ENCODE results near the gene AZGP1.

Gene AZGP1

DNA sequence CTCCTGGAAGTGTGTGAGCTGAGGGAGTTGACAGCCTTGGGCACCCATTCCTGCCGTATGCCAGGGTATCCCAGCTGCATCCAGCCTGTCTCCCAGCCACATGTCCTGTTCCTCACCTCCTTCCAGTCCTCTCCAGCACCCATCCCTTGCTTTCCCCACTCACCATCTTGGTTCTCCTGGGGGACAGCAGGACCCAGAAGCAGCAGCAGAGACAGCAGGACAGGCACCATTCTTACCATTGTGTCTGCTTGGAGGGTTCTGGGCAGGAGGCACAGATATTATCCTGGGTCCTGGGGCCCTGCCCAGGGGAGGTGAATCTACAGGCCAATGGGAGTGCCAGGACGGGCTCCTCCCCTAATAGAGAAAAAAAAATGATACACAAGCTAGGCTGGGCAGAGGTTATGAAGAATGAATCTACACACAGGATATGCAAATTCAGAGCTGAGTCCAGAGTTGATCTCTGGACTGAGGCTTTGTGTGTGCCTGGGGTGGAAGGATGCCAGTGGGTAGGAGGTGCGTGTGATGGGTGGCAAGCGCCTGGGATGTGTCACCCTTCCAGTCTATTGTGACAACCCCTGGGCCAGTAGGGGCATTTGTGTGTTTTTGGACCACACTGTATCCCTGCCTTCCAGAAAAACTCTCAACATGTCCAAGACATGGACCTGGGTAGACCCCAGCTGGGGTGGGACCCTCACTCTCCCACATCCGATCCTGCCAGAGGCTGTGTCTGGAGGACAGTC lies at the start of gene AZGP1:
TSS of gene AZGP1 (minus strand) at position 250 of the 740 bp plus-strand sequence. CDS start at position 239, 11 bp downstream.
- peak; percentile 11; the same call in 2 of the 3 replicates for ATAC-seq

DNA sequence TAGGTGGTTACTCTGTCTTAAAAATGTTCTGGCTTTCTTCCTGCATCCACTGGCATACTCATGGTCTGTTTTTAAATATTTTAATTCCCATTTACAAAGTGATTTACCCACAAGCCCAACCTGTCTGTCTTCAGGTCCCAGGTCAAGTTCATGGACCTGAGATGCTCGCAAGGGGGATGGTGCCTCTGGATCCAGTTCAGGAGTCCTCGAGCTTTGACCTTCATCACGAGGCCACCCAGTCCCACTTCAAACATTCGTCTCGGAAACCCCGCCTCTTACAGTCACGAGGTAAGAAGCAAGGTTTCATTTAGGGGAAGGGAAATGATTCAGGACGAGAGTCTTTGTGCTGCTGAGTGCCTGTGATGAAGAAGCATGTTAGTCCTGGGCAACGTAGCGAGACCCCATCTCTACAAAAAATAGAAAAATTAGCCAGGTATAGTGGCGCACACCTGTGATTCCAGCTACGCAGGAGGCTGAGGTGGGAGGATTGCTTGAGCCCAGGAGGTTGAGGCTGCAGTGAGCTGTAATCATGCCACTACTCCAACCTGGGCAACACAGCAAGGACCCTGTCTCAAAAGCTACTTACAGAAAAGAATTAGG lies 48.3 kb upstream of the AZGP1 start:
- ATAC-seq: no peak
- no peak for TF ChIP-seq CREB5 (CRISPR knock-in tag; IDR thresholded peaks at IDR 0.05; ENCODE audit: low read depth)
- no peak for TF ChIP-seq PPARA (CRISPR knock-in tag; IDR thresholded peaks at IDR 0.05; ENCODE audit: borderline replicate concordance)
- TF ChIP-seq ZFP3 (CRISPR knock-in tag; IDR thresholded peaks at IDR 0.05): no peak
- no peak for TF ChIP-seq OSR1 (CRISPR knock-in tag; IDR thresholded peaks at IDR 0.05)
- no peak for TF ChIP-seq ISL1 (CRISPR knock-in tag; IDR thresholded peaks at IDR 0.05)
- no peak for TF ChIP-seq ZFP30 (CRISPR knock-in tag; IDR thresholded peaks at IDR 0.05)
- no peak for TF ChIP-seq PATZ1 (CRISPR knock-in tag; IDR thresholded peaks at IDR 0.05; ENCODE audit: borderline replicate concordance)
- no peak for TF ChIP-seq RARB (CRISPR knock-in tag; IDR thresholded peaks at IDR 0.05)

More for the DNA sequence above, at the start of gene AZGP1:
- TF ChIP-seq TCF4 (CRISPR knock-in tag; IDR thresholded peaks at IDR 0.05; ENCODE audit: borderline replicate concordance) (no peak), OSR1 (CRISPR knock-in tag; IDR thresholded peaks at IDR 0.05) (no peak), ARNTL (CRISPR knock-in tag; IDR thresholded peaks at IDR 0.05; ENCODE audit: borderline replicate concordance, low read depth) (no peak), CSDC2 (CRISPR knock-in tag; IDR thresholded peaks at IDR 0.05) (no peak), ESRRG (CRISPR knock-in tag; IDR thresholded peaks at IDR 0.05) (no peak), ZFP3 (CRISPR knock-in tag; IDR thresholded peaks at IDR 0.05) (no peak)

DNA sequence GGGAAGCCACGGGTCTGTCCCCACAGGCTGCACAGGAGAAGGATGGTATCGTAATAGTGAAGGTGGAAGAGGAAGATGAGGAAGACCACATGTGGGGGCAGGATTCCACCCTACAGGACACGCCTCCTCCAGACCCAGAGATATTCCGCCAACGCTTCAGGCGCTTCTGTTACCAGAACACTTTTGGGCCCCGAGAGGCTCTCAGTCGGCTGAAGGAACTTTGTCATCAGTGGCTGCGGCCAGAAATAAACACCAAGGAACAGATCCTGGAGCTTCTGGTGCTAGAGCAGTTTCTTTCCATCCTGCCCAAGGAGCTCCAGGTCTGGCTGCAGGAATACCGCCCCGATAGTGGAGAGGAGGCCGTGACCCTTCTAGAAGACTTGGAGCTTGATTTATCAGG lies 47.7 kb upstream of the AZGP1 start:
- ATAC-seq: no peak
- no peak for TF ChIP-seq ZNF565 (CRISPR knock-in tag; conservative IDR thresholded peaks at IDR 0.05; ENCODE audit: low read depth)
- no peak for TF ChIP-seq TCF4 (CRISPR knock-in tag; IDR thresholded peaks at IDR 0.05; ENCODE audit: borderline replicate concordance)
- no peak for TF ChIP-seq ESRRG (CRISPR knock-in tag; IDR thresholded peaks at IDR 0.05)
- no peak for TF ChIP-seq ARNTL (CRISPR knock-in tag; IDR thresholded peaks at IDR 0.05; ENCODE audit: borderline replicate concordance, low read depth)
- no peak for TF ChIP-seq CSRNP3 (CRISPR knock-in tag; IDR thresholded peaks at IDR 0.05)
- no peak for TF ChIP-seq RARB (CRISPR knock-in tag; IDR thresholded peaks at IDR 0.05)
- no peak for TF ChIP-seq SNAI2 (CRISPR knock-in tag; IDR thresholded peaks at IDR 0.05)
- TF ChIP-seq ZFP30 (CRISPR knock-in tag; IDR thresholded peaks at IDR 0.05): no peak
- no peak for TF ChIP-seq TOX (CRISPR knock-in tag; IDR thresholded peaks at IDR 0.05; ENCODE audit: borderline replicate concordance)
- TF ChIP-seq ISL1 (CRISPR knock-in tag; IDR thresholded peaks at IDR 0.05): no peak
- no peak for TF ChIP-seq CREB5 (CRISPR knock-in tag; IDR thresholded peaks at IDR 0.05; ENCODE audit: low read depth)
- TF ChIP-seq ZC3H10 (CRISPR knock-in tag; IDR thresholded peaks at IDR 0.05): no peak
- no peak for TF ChIP-seq POU6F1 (CRISPR knock-in tag; IDR thresholded peaks at IDR 0.05; ENCODE audit: borderline replicate concordance, low read depth)
- TF ChIP-seq ZNF8 (CRISPR knock-in tag; IDR thresholded peaks at IDR 0.05): no peak

- no peak for ATAC-seq
- TF ChIP-seq GLIS3 (CRISPR knock-in tag; IDR thresholded peaks at IDR 0.05) (no peak), ARNTL (CRISPR knock-in tag; IDR thresholded peaks at IDR 0.05; ENCODE audit: borderline replicate concordance, low read depth) (no peak), ISL1 (CRISPR knock-in tag; IDR thresholded peaks at IDR 0.05) (no peak), CSDC2 (CRISPR knock-in tag; IDR thresholded peaks at IDR 0.05) (no peak), ESRRG (CRISPR knock-in tag; IDR thresholded peaks at IDR 0.05) (no peak), OSR1 (CRISPR knock-in tag; IDR thresholded peaks at IDR 0.05) (no peak), CREB5 (CRISPR knock-in tag; IDR thresholded peaks at IDR 0.05; ENCODE audit: low read depth) (no peak), ZNF565 (CRISPR knock-in tag; conservative IDR thresholded peaks at IDR 0.05; ENCODE audit: low read depth) (no peak), BACH2 (CRISPR knock-in tag; IDR thresholded peaks at IDR 0.05; ENCODE audit: borderline replicate concordance) (no peak), ZFP30 (CRISPR knock-in tag; IDR thresholded peaks at IDR 0.05) (no peak)
- TF ChIP-seq, protein P1, sequence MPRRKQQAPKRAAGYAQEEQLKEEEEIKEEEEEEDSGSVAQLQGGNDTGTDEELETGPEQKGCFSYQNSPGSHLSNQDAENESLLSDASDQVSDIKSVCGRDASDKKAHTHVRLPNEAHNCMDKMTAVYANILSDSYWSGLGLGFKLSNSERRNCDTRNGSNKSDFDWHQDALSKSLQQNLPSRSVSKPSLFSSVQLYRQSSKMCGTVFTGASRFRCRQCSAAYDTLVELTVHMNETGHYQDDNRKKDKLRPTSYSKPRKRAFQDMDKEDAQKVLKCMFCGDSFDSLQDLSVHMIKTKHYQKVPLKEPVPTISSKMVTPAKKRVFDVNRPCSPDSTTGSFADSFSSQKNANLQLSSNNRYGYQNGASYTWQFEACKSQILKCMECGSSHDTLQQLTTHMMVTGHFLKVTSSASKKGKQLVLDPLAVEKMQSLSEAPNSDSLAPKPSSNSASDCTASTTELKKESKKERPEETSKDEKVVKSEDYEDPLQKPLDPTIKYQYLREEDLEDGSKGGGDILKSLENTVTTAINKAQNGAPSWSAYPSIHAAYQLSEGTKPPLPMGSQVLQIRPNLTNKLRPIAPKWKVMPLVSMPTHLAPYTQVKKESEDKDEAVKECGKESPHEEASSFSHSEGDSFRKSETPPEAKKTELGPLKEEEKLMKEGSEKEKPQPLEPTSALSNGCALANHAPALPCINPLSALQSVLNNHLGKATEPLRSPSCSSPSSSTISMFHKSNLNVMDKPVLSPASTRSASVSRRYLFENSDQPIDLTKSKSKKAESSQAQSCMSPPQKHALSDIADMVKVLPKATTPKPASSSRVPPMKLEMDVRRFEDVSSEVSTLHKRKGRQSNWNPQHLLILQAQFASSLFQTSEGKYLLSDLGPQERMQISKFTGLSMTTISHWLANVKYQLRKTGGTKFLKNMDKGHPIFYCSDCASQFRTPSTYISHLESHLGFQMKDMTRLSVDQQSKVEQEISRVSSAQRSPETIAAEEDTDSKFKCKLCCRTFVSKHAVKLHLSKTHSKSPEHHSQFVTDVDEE (CRISPR knock-in tag; IDR thresholded peaks at IDR 0.05): no peak
These were observed 46.8 kb upstream of the AZGP1 start for GRCh38 chr7:100022621-100023020.
